Stimulated activated CD4-positive, alpha-beta T cell treated with anti-CD3 and anti-CD28 coated beads, TNF-alpha, amount 100 ng/mL, for 1 hour (primary cell): Measurements from ENCODE around the gene CNPY3.

Source experiments
- DNase-seq, 3 donors: peaks; one replicate each; pipeline ENCODE4 v3.0.0-alpha.2; 2020; ENCODE audit warnings: low read depth in 3 of 3, low spot score in 1 of 3

Gene CNPY3

GRCh38 chr6:42978839-42979522, 49.7 kb downstream of the CNPY3 start, which contains the start of gene PEX6:
PEX6 (minus strand) TSS chr6:42979181; CDS start chr6:42979150, 31 bp downstream.
- peak; percentile 71 to 86 (median 78) for DNase-seq

- DNase-seq: no peak
Observed at GRCh38 chr6:42979523-42980177, 50.4 kb downstream of the CNPY3 start.

DNA sequence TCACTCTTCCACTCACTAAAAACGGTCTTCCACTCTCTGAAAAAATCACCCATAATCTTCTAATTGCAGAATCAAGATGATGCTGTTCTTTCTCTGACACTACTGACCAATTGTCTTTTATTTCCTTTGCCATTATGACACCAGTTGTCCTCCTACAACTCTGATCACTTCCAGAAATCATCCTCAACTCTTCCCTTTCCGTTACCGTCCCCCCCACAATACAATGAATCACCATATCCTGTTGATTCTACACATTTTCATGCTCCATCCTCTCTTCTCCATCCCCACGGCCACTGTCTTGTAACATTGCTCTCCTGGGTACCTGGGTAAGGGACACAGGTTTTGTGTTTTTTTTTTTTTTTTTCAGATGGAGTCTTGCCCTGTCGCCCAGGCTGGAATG, 52.6 kb downstream of the CNPY3 start:
- DNase-seq: no peak

- DNase-seq: peak; percentile 88 to 92 (median 88)
Observed at GRCh38 chr6:42984001-42984923, 55.0 kb downstream of the CNPY3 start, which contains the start of gene PPP2R5D. PPP2R5D (plus strand) TSS chr6:42984570; CDS start chr6:42984678, 108 bp downstream.

DNA sequence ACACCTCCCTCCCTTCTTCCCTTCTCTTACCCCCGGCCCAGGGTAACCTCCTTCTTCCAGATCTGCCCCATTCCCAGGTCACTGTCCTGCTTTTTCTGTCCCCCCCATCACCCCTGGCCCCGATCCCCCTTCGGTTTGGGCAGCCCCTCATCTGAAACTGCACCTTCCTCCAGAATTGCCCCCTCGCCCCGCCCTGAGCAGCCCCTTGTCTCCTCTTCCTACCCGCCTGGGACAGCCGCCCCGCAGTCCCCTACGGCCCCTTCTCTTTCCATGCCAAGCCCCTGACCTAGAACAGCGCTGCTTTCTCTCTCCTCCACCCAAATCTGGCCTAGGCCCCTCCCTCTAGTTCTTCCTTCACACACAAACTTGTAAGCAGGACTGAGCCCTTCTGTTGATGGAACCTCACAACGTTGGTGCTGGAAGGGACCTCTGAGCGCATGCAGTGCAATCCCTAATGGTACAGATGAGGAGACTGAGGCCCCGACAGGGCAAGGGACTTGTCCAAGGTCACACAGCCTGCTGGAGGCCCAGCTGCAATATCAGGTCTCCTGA, 55.7 kb downstream of the CNPY3 start:
- no peak for DNase-seq

DNA sequence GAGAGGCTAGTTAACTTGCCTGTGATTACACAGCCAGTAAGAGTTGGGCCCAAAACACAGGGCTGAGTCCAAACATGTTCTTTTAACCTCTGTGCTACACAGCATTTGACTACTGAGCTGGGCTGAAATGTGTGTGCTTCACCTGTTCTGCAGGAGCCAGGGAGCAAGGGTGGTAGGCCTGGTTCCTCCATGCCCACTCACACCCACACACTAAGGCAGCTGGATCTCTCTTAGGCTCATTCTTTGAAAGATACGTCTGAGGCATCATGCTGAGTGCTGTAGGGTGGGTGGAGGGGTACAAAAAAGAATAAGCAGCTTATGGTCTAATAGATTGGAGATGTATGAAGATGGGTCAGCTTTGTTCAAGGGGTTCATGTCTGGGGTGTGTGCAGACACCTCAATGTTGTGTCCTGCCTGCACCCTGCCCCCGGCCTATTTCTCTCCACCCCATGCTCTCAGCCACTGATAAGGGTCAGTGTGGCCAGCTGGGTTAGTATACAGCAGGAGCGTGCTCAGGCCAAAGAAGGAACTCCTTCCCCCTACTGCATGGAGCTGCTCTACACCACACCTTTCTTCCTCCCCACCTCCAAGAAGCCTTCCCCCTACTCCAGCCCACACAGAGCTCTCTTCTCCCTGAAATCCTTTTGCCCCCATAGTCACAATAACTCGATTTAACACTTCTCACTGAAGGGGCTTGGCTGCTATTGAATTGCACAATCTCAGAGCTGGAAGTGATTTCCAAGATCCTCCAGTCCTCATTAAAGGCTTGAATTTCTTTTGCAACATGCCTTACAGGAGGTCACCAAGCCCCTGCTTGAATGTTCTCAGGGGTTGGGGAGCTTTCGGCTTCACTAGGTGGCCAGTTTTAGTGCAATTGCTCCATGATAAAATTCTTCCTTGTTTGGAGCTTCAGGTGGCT, 58.5 kb downstream of the CNPY3 start:
- no peak for DNase-seq

DNA sequence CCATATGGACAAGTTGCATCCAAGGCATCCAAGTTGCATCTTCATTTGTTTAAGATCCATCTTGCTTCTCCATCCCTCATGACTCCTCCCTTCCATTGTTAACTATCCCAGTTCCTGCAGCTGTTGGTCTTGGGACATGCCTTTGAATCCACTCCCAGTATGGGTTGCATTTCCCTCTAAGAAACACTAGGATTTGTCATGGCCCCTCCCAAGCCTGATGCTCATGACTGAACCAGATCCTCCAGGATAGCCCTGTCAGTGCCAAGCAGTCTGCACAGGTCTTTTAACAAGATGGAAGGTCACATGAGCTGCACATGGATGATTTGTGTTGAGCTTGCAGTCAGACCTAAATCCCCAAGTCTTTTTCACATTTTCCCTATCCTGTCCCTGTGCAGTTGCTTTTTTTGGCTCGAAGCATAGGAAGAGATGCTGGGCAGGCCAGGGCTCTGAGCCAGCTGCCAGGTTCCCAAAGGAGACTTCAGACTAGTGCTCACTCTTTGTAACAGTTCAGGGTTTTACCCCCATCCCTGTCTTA, 59.3 kb downstream of the CNPY3 start:
- DNase-seq: no peak
